Measurements from ENCODE around the gene CREB3L1. TPM values are rescaled to one million over a fixed set of nuclear protein-coding genes. Genes with fewer than 3 reads are reported as not detected.
A peak's percentile ranks its signal among the peaks of the same experiment; 100 is the strongest.

Gene CREB3L1
- total and polyA plus RNA-seq, 2 of the 13 experiments (the other 11 are each of a cell fraction or from before 2014, with no cell fraction given), result not detected

GRCh38 chr11:46273511-46274205 is 3.8 kb upstream of the CREB3L1 start (continued):
- TF ChIP-seq, protein P1, sequence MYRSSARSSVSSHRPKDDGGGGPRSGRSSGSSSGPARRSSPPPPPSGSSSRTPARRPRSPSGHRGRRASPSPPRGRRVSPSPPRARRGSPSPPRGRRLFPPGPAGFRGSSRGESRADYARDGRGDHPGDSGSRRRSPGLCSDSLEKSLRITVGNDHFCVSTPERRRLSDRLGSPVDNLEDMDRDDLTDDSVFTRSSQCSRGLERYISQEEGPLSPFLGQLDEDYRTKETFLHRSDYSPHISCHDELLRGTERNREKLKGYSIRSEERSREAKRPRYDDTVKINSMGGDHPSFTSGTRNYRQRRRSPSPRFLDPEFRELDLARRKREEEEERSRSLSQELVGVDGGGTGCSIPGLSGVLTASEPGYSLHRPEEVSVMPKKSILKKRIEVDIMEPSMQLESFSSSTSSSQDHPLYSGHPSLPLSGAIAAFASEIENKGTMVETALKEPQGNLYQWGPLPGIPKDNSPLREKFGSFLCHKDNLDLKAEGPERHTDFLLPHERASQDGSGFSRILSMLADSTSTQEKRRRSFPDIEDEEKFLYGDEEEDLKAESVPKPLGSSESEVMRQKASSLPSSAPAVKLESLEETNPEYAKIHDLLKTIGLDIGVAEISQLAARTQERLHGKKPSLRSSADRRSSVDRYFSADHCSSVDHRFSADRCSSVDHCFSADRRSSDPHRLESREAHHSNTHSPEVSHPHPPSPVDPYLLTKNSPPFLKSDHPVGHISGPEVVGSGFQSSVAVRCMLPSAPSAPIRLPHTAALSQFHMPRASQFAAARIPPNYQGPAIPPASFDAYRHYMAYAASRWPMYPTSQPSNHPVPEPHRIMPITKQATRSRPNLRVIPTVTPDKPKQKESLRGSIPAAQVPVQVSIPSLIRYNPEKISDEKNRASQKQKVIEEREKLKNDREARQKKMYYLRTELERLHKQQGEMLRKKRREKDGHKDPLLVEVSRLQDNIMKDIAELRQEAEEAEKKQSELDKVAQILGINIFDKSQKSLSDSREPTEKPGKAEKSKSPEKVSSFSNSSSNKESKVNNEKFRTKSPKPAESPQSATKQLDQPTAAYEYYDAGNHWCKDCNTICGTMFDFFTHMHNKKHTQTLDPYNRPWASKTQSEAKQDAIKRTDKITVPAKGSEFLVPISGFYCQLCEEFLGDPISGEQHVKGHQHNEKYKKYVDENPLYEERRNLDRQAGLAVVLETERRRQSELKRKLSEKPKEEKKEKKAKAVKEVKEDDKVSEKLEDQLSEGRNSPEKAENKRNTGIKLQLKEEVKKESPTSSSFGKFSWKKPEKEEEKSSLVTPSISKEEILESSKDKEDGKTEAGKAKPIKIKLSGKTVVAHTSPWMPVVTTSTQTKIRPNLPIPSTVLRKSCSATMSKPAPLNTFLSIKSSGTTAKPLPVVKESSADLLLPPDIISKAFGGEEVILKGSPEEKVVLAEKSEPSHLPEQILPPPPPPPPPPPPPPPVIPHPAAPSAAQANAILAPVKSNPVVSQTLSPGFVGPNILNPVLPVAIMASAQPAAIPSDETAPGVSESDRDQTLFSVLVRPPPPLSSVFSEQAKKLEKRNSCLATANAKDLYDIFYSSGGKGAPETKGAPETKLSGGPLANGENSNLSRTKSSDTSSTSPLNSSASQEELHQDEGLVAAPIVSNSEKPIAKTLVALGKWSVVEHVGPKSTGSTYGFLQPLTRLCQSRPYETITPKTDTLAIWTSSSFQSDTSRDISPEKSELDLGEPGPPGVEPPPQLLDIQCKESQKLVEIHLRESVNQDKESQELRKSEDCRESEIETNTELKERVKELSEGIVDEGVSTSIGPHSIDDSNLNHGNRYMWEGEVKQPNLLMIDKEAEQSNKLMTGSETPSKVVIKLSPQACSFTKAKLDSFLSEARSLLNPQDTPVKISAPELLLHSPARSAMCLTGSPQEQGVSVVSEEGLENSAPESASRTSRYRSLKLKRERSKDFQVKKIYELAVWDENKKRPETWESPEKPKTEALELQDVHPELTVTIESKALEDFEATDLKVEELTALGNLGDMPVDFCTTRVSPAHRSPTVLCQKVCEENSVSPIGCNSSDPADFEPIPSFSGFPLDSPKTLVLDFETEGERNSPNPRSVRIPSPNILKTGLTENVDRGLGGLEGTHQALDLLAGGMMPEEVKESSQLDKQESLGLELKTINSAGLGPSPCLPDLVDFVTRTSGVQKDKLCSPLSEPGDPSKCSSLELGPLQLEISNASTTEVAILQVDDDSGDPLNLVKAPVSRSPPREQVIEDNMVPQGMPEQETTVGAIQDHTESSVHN (CRISPR knock-in tag; IDR thresholded peaks at IDR 0.05), result no peak
- TF ChIP-seq, protein P2, sequence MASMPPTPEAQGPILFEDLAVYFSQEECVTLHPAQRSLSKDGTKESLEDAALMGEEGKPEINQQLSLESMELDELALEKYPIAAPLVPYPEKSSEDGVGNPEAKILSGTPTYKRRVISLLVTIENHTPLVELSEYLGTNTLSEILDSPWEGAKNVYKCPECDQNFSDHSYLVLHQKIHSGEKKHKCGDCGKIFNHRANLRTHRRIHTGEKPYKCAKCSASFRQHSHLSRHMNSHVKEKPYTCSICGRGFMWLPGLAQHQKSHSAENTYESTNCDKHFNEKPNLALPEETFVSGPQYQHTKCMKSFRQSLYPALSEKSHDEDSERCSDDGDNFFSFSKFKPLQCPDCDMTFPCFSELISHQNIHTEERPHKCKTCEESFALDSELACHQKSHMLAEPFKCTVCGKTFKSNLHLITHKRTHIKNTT (CRISPR knock-in tag; IDR thresholded peaks at IDR 0.05), result no peak
- TF ChIP-seq TRIM22 (IDR thresholded peaks at IDR 0.05) (no peak), RARA (CRISPR knock-in tag; IDR thresholded peaks at IDR 0.05) (peak; percentile 89), TBP (CRISPR knock-in tag; IDR thresholded peaks at IDR 0.05) (no peak), ZNF468 (CRISPR knock-in tag; IDR thresholded peaks at IDR 0.05) (no peak), ZNF839 (CRISPR knock-in tag; IDR thresholded peaks at IDR 0.05; ENCODE audit: borderline replicate concordance) (no peak), MAX (IDR thresholded peaks at IDR 0.05) (peak; percentile 20; the same call in 1 of the 2 replicates), ZNF34 (CRISPR knock-in tag; IDR thresholded peaks at IDR 0.05; ENCODE audit: borderline replicate concordance) (no peak), ZNF232 (CRISPR knock-in tag; IDR thresholded peaks at IDR 0.05; ENCODE audit: borderline replicate concordance) (no peak; the same call in 1 of the 2 replicates), ZC3H13 (CRISPR knock-in tag; IDR thresholded peaks at IDR 0.05) (no peak), ZNF33B (CRISPR knock-in tag; IDR thresholded peaks at IDR 0.05) (no peak), ZSCAN21 (CRISPR knock-in tag; IDR thresholded peaks at IDR 0.05; ENCODE audit: borderline replicate concordance) (no peak), MTA1 (CRISPR knock-in tag; IDR thresholded peaks at IDR 0.05; ENCODE audit: borderline replicate concordance) (no peak), TFDP2 (CRISPR knock-in tag; IDR thresholded peaks at IDR 0.05) (no peak), ZNF382 (CRISPR knock-in tag; IDR thresholded peaks at IDR 0.05; ENCODE audit: borderline replicate concordance) (no peak), ZNF296 (CRISPR knock-in tag; conservative IDR thresholded peaks at IDR 0.05) (no peak), WIZ (CRISPR knock-in tag; IDR thresholded peaks at IDR 0.05) (no peak)
